Brain microvascular endothelial cell (primary cell): ENCODE data around the gene TNS1.

ENCODE experiments used
- DNase-seq: peaks from one replicate; pipeline ENCODE4 v3.0.0-alpha.2; 2020
- H3K27ac ChIP-seq: fragments of 250-450 bp; sonication (Bioruptor Pico); 2 replicates; pipeline ENCODE4 v1.5.1; 2020; ENCODE audit warnings: mild to moderate bottlenecking, moderate library complexity
- H3K27me3 ChIP-seq: fragments of 250-450 bp; sonication (Bioruptor Pico); replicated peaks from 2 replicates; pipeline ENCODE4 v1.5.1; 2020; ENCODE audit warnings: mild to moderate bottlenecking
- H3K36me3 ChIP-seq: fragments of 250-450 bp; sonication (Bioruptor Pico); replicated peaks from 2 replicates; pipeline ENCODE4 v1.5.1; 2020; ENCODE audit warnings: mild to moderate bottlenecking
- H3K4me3 ChIP-seq: 2 replicates; pipeline ENCODE4 v1.5.1; 2011; ENCODE audit warnings: low read depth, mild to moderate bottlenecking, control low read depth, low read length, moderate library complexity
- in situ Hi-C: cut with HindIII; loops from 2 replicates; pipeline ENCODE4 v1.10.0; 2017; ENCODE audit warnings: low sequenced_read_pairs, low pct_ligation_motif_present
- TF ChIP-seq, protein P1 (sequence below): IDR thresholded peaks from 2 replicates; pipeline ENCODE4 v1.5.1; 2011; ENCODE audit warnings: low read depth, mild to moderate bottlenecking, moderate library complexity, low read length, control low read depth, inconsistent platforms; ENCODE audit errors: missing control alignments

TNS1 gene

DNA sequence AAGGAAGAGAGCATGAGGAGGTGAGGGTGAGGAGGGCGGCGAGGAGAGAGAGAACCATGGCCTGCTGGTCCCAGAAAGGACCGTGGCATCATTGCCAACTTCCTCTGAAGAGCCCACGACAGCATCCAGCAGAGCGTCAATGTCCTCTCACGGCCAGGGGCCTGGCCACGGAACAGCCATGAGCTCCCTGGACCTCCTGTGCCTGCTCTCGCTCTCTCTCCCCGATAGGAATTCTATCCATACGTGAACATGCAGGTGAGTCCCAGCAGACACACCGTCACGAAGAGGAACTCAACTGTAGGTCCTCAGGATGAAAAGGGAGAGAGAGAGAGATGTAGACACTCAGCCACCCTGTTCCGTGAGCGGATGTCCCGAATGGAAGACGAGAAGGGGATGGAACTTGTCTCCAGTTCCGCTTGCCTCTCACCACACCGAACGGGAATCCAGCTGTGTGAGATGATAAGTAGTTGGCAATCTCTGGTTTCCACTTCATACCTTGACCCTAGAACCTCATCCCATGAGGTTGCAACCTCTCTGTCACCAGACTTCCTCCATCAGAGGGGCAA lies 107.6 kb downstream of the TNS1 start:
- H3K27ac ChIP-seq: no peak overlapping the region
- H3K27me3 ChIP-seq: no peaks in the 10 kb centered on the region
- in situ Hi-C loops: no loop called here
- TF ChIP-seq, protein P1, sequence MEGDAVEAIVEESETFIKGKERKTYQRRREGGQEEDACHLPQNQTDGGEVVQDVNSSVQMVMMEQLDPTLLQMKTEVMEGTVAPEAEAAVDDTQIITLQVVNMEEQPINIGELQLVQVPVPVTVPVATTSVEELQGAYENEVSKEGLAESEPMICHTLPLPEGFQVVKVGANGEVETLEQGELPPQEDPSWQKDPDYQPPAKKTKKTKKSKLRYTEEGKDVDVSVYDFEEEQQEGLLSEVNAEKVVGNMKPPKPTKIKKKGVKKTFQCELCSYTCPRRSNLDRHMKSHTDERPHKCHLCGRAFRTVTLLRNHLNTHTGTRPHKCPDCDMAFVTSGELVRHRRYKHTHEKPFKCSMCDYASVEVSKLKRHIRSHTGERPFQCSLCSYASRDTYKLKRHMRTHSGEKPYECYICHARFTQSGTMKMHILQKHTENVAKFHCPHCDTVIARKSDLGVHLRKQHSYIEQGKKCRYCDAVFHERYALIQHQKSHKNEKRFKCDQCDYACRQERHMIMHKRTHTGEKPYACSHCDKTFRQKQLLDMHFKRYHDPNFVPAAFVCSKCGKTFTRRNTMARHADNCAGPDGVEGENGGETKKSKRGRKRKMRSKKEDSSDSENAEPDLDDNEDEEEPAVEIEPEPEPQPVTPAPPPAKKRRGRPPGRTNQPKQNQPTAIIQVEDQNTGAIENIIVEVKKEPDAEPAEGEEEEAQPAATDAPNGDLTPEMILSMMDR: no peak
- DNase-seq: no peak
- no peak overlapping the region for H3K4me3 ChIP-seq
- peaks cover 42% of the 10 kb centered on the region for H3K36me3 ChIP-seq

DNA sequence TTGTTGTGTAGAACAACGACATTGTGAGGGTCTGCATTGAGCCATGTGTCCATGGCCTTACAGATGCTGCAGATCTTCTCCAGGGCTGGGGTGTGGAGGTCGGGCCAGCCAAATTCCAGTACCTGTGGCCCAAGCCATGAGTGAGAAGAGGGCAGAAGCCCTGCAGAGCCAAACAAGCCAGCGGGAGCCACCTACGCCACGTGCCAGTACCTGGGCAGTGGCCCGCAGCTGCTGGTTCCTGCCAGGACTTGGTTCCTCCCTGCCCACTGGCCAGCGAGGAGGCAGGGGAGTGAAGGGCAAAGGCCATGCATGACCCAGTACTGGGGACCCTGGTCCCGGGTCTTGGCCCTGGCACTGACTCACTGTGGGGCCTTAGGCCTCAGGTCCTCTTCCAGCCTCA lies 109.4 kb downstream of the TNS1 start:
- in situ Hi-C loops: no loop called here
- Histone ChIP-seq H3K36me3 (peaks cover 53% of the 10 kb centered on the region), H3K27ac (no peak overlapping the region), H3K27me3 (no peaks in the 10 kb centered on the region), H3K4me3 (no peak overlapping the region)
- TF ChIP-seq, protein P1: no peak
- no peak for DNase-seq

DNA sequence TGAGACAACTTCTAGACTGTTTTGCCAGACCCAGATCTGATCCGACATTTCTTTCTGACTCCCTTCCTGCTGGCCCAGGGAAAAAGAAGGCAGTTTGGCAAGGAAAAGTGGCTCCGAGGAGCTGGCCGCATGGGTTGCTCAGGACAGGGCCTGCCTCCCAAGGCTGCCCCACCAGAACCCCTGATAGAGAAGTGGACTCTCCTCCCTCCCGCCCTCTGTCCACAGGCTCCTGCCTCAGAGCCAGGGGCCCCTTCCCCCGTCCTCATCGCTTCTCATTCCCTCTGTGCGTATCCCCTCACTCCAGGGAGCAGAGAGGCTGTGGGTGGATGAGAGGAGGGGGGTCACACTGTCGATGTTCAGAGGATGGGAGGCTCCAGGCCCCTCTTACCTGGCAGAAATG lies 110.2 kb downstream of the TNS1 start:
- Histone ChIP-seq H3K36me3 (peaks cover 56% of the 10 kb centered on the region), H3K27ac (no peak overlapping the region), H3K4me3 (no peak overlapping the region), H3K27me3 (no peaks in the 10 kb centered on the region)
- in situ Hi-C loops: no loop called here
- no peak for DNase-seq
- TF ChIP-seq, protein P1: no peak

DNA sequence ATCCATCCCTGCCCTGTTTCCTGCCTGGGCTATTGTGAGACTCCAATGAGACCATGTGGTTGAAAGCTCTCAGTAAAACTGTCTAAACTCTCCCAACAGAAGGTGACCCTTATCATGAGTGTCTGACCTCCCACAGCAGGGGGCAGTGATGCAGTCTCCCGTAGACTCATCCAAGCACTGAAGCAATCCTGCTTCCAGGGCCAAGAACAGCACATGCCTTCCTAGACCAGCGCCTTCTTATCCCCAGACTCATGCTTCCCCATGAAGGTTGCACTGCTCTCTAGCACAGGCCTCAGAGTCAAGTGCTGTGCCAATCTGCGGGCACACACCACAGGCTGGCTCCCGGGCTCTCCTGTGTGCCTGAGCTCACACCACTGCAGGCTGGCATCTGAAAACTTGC lies 112.3 kb downstream of the TNS1 start:
- Histone ChIP-seq H3K36me3 (peaks cover 49% of the 10 kb centered on the region), H3K4me3 (no peak overlapping the region), H3K27ac (no peak overlapping the region), H3K27me3 (no peaks in the 10 kb centered on the region)
- TF ChIP-seq, protein P1: peak; percentile 47
- in situ Hi-C loops: no loop called here
- DNase-seq: peak; percentile 98

DNA sequence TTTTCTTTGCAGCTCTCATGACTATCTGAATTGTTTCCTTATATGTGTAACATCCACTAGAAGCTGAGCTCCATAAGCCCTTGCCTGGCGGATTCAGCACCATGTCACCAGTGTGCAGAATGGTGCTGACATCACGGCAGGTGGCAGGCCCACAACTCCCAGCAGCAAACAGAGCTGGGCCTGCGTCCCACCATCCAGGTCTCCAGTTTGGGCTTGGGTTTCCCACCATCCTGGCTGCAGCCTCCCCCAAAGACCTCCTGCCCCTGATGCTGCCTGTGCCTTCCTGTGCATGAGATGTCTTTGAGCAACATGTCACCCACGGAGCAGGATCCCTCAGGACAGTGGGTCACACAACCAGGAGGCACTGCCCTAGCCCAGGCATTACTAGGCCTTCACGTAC lies 113.1 kb downstream of the TNS1 start:
- in situ Hi-C loops: no loop called here
- TF ChIP-seq, protein P1: no peak
- Histone ChIP-seq H3K36me3 (peaks cover 47% of the 10 kb centered on the region), H3K27me3 (no peaks in the 10 kb centered on the region), H3K4me3 (no peak overlapping the region), H3K27ac (no peak overlapping the region)
- DNase-seq: no peak
